SK-N-MC (cell line): Measurements from ENCODE around the gene SMARCD1.
A peak's percentile ranks its signal among the peaks of the same experiment; 100 is the strongest.
"Not testable (repeated sequence)": the region's sequence is repeated elsewhere in the genome, so short reads cannot be mapped to it uniquely, and the experiment has no call there.

Experiments
- DNase-seq: peaks from one replicate; pipeline ENCODE4 v3.0.0-alpha.2; 2011; ENCODE audit warnings: low read depth, low spot score
- H3K27ac ChIP-seq: fragments of 200-600 bp; sonication (generic); 2 replicates; pipeline ENCODE4 v1.5.1; 2016; ENCODE audit warnings: mixed run types
- H3K36me3 ChIP-seq: fragments of 200-600 bp; sonication (generic); 2 replicates; pipeline ENCODE4 v1.6.1; 2017; ENCODE audit warnings: antibody characterized with exemption, low read length, mixed read lengths; ENCODE audit not compliant: insufficient read depth
- H3K4me3 ChIP-seq: fragments of 200-600 bp; sonication (generic); 2 replicates; pipeline ENCODE4 v1.5.1; 2016
- H3K9ac ChIP-seq: fragments of 200-600 bp; sonication (generic); 2 replicates; pipeline ENCODE4 v1.8.0; 2017; ENCODE audit warnings: mixed run types, mixed read lengths; ENCODE audit not compliant: insufficient read length
- H3K9me3 ChIP-seq: fragments of 200-600 bp; sonication (generic); 2 replicates; pipeline ENCODE4 v1.6.1; 2017; ENCODE audit warnings: low read depth, mild to moderate bottlenecking, antibody characterized with exemption, low read length, moderate library complexity, mixed read lengths
- EZH2 ChIP-seq: fragments of 200-600 bp; sonication (generic); IDR thresholded peaks from one replicate; pipeline ENCODE4 v1.6.1; 2017; ENCODE audit warnings: antibody characterized with exemption
- FOXP2 ChIP-seq: optimal IDR thresholded peaks from 2 replicates; pipeline ENCODE3; 2011; ENCODE audit warnings: mild to moderate bottlenecking, moderate library complexity; ENCODE audit not compliant: insufficient read depth; ENCODE audit errors: extremely low read length, control extremely low read depth
- POLR2AphosphoS5 ChIP-seq: IDR thresholded peaks from 2 replicates; pipeline ENCODE4 v1.6.1; 2012; ENCODE audit warnings: mild to moderate bottlenecking, low read depth, low read length, borderline replicate concordance

Gene SMARCD1

GRCh38 chr12:50079771-50080170 is 5.4 kb upstream of the SMARCD1 start:
- H3K27ac ChIP-seq, result no peak overlapping the region
- TF ChIP-seq FOXP2 (no peak), EZH2 (no peak), POLR2AphosphoS5 (no peak)
- DNase-seq, result no peak
- no peaks in the 10 kb centered on the region for H3K9me3 ChIP-seq
- no peak overlapping the region for H3K4me3 ChIP-seq
- H3K36me3 ChIP-seq, result no peaks in the 10 kb centered on the region
- H3K9ac ChIP-seq, result no peak overlapping the region

GRCh38 chr12:50081096-50081808 is 3.9 kb upstream of the SMARCD1 start:
- Histone ChIP-seq H3K9me3 (no peaks in the 10 kb centered on the region), H3K4me3 (no peak overlapping the region), H3K9ac (no peak overlapping the region), H3K36me3 (peaks cover 1% of the 10 kb centered on the region; the same call in 1 of the 2 replicates), H3K27ac (no peak overlapping the region)
- TF ChIP-seq FOXP2 (no peak), EZH2 (no peak), POLR2AphosphoS5 (no peak)
- no peak for DNase-seq

DNA sequence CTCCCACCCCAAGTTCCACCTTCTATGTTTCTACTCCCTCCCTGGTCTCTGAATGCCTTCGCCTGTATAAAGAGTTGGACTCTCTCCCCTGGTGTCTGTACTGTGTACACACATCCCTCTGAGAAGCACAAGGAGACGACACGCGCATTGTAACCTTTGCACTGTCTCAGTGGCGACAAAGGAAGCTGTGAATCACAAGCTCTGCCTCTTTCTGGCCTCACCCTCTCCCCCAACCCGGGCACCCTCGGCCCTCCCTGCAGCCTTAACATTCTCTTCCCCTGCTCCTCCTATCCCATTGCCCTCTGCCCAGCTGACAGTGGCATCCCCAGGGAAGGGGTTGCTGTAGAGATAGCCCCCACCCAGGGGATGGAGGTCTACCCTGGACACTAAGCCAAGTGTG is 2.5 kb upstream of the SMARCD1 start:
- Histone ChIP-seq H3K27ac (no peak overlapping the region), H3K9ac (no peak overlapping the region)
- DNase-seq, result no peak

GRCh38 chr12:50083301-50083700 is 1.8 kb upstream of the SMARCD1 start:
- no peak overlapping the region for H3K27ac ChIP-seq
- no peak overlapping the region for H3K9ac ChIP-seq
- no peak overlapping the region for H3K4me3 ChIP-seq
- H3K36me3 ChIP-seq, result peaks cover 22% of the 10 kb centered on the region
- DNase-seq, result no peak
- no peaks in the 10 kb centered on the region for H3K9me3 ChIP-seq
- no peak for TF ChIP-seq POLR2AphosphoS5
- no peak for TF ChIP-seq FOXP2
- TF ChIP-seq EZH2, result no peak

More for the DNA sequence above, 2.5 kb upstream of the SMARCD1 start:
- no peak for TF ChIP-seq FOXP2
- TF ChIP-seq EZH2, result no peak
- H3K36me3 ChIP-seq, result peaks cover 15% of the 10 kb centered on the region
- H3K9me3 ChIP-seq, result no peaks in the 10 kb centered on the region
- no peak overlapping the region for H3K4me3 ChIP-seq

GRCh38 chr12:50084409-50084774 is 750 bp upstream of the SMARCD1 start:
- peaks cover 32% of the 10 kb centered on the region for H3K36me3 ChIP-seq
- H3K4me3 ChIP-seq, result peak overlapping the region; percentile 88
- H3K9me3 ChIP-seq, DNase-seq: not testable (repeated sequence)
- H3K9ac ChIP-seq, result peak overlapping the region; percentile 88
- peak overlapping the region; percentile 96 for H3K27ac ChIP-seq

DNA sequence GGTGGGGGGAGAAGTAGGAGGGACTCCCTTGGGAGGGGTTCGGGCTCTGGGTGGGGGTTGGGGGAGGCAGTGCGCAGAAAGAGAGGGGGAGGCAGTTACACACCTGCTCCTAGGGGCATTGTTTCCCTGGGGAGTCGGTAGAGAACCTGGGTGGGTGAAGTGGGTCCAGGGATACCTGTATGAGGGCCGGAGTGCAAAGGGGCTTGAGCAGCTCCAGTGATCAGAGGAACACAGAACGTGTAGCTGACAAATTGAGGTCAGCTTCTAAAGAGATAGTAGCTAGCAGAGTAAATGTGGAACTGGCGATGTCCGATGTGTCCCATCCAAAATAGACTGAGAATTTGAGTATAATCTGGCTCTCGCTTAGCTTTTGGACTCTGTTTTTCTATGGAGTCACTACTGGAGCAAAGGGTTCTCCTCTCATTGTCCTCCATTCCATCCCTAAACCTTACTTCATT is 502 bp downstream of the SMARCD1 start:
- H3K9ac ChIP-seq, result peak overlapping the region; percentile 88
- H3K4me3 ChIP-seq, result peak overlapping the region; percentile 88
- TF ChIP-seq POLR2AphosphoS5, result no peak
- no peak for TF ChIP-seq EZH2
- DNase-seq, result no peak
- H3K9me3 ChIP-seq, result no peaks in the 10 kb centered on the region
- peak overlapping the region; percentile 96 for H3K27ac ChIP-seq
- peaks cover 43% of the 10 kb centered on the region for H3K36me3 ChIP-seq

DNA sequence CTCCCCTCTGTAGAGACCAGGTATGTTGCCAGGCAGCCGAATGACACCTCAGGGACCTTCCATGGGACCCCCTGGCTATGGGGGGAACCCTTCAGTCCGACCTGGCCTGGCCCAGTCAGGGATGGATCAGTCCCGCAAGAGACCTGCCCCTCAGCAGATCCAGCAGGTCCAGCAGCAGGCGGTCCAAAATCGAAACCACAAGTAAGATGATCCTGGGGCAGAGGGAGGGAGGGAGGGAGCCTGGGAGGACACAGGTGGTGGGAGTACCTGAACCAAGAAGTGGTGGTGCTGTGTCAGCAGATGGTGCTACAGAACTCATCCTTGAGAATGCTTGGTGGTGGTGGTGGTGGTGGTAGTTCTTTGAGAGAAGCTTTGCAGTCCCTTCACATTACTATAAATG is 1.0 kb downstream of the SMARCD1 start:
- H3K36me3 ChIP-seq, result peaks cover 47% of the 10 kb centered on the region
- no peaks in the 10 kb centered on the region for H3K9me3 ChIP-seq
- no peak for DNase-seq
- H3K9ac ChIP-seq, result peak overlapping the region; percentile 88
- TF ChIP-seq FOXP2 (no peak), POLR2AphosphoS5 (no peak), EZH2 (no peak)
- peak overlapping the region; percentile 88 for H3K4me3 ChIP-seq
- H3K27ac ChIP-seq, result peak overlapping the region; percentile 96

DNA sequence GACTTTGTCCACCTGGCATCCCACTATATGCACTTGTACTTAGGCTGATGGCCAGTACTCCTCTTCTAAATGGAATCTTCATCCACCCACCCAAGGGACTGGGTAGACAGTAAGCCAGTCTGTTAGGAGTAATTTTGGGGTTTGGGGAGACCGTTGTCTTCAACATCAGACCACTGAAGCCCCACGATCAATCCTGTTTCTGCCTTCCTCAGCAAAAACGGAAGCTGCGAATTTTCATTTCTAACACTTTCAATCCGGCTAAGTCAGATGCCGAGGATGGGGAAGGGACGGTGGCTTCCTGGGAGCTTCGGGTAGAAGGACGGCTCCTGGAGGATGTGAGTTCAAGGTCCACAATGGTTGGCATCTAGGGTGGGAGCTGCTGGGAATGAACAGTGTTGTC is 2.0 kb downstream of the SMARCD1 start:
- no peak for DNase-seq
- Histone ChIP-seq H3K9ac (no peak overlapping the region), H3K27ac (no peak overlapping the region), H3K4me3 (no peak overlapping the region), H3K36me3 (peaks cover 57% of the 10 kb centered on the region), H3K9me3 (no peaks in the 10 kb centered on the region)
- TF ChIP-seq FOXP2 (no peak), POLR2AphosphoS5 (no peak), EZH2 (no peak)

- H3K9ac ChIP-seq, result no peak overlapping the region
- H3K36me3 ChIP-seq, result peaks cover 64% of the 10 kb centered on the region
- no peak for TF ChIP-seq EZH2
- no peak for TF ChIP-seq POLR2AphosphoS5
- no peak for TF ChIP-seq FOXP2
- no peak overlapping the region for H3K27ac ChIP-seq
- no peak overlapping the region for H3K4me3 ChIP-seq
- no peak for DNase-seq
- no peaks in the 10 kb centered on the region for H3K9me3 ChIP-seq
Measured at GRCh38 chr12:50087995-50088394, 2.9 kb downstream of the SMARCD1 start.
